Natural killer cell (primary cell): ENCODE results near the gene WASHC4. TPM values are rescaled to one million over a fixed set of nuclear protein-coding genes. Genes with fewer than 3 reads are reported as not detected.

Source experiments
- ATAC-seq, 3 donors: fragments of 150-1000 bp in 2 of 3; fragments of 200-7000 bp in 1 of 3; cut with Tn5 transposase; 1 replicate in 1 of 3; 2 replicates in 2 of 3; pipeline ENCODE4 v1.10.0; 2021; ENCODE audit warnings: mild to moderate bottlenecking in 2 of 3, moderate library complexity in 2 of 3
- DNase-seq, 2 donors: peaks; one replicate each; pipeline versions ENCODE4 v3.0.0 to v3.0.0-alpha.2; 2013 to 2021; ENCODE audit warnings: mixed read lengths in 1 of 2
- H3K27ac ChIP-seq: one replicate; pipeline ENCODE4 v1.5.1; 2013; ENCODE audit warnings: mild to moderate bottlenecking, low read length
- H3K27me3 ChIP-seq: one replicate; pipeline ENCODE4 v1.6.1; 2013; ENCODE audit warnings: low read length; ENCODE audit not compliant: control insufficient read depth, insufficient read depth
- H3K36me3 ChIP-seq: one replicate; pipeline ENCODE4 v1.6.1; 2013; ENCODE audit warnings: low read length; ENCODE audit not compliant: control insufficient read depth, insufficient read depth
- H3K4me1 ChIP-seq: one replicate; pipeline ENCODE4 v1.6.1; 2013; ENCODE audit warnings: low read length; ENCODE audit not compliant: control insufficient read depth, insufficient read depth
- H3K4me3 ChIP-seq: one replicate; pipeline ENCODE4 v1.5.1; 2013; ENCODE audit warnings: low read length
- H3K9me3 ChIP-seq: one replicate; pipeline ENCODE4 v1.6.1; 2013; ENCODE audit warnings: low read length; ENCODE audit not compliant: control insufficient read depth, insufficient read depth
- H3K27ac Mint-ChIP-seq, 2 donors: one replicate each; pipeline ENCODE4 v1.8.0; 2022; ENCODE audit warnings: mild to moderate bottlenecking in 2 of 2, mixed read lengths in 2 of 2, moderate library complexity in 1 of 2
- H3K27me3 Mint-ChIP-seq, 2 donors: one replicate each; pipeline ENCODE4 v1.8.0; 2022; ENCODE audit warnings: low read depth in 2 of 2, mixed read lengths in 2 of 2
- H3K36me3 Mint-ChIP-seq: one replicate; pipeline ENCODE4 v1.8.0; 2022; ENCODE audit warnings: mixed read lengths
- H3K4me1 Mint-ChIP-seq, 2 donors: one replicate each; pipeline ENCODE4 v1.8.0; 2022; ENCODE audit warnings: mixed read lengths in 2 of 2
- H3K4me3 Mint-ChIP-seq: one replicate; pipeline ENCODE4 v1.8.0; 2022; ENCODE audit warnings: mild to moderate bottlenecking, moderate library complexity, mixed read lengths
- H3K9me3 Mint-ChIP-seq, 2 donors: one replicate each; pipeline ENCODE4 v1.8.0; 2022; ENCODE audit warnings: mixed read lengths in 2 of 2
- CTCF ChIP-seq: fragments of 200-600 bp; IDR thresholded peaks from one replicate; pipeline ENCODE4 v1.8.0; 2022; ENCODE audit warnings: antibody characterized with exemption
- WGBS: methylation state at CpG from one replicate; pipeline ENCODE4 v1.1.7; 2013; ENCODE audit warnings: missing lambda C conversion rate; ENCODE audit not compliant: insufficient coverage; 5-methylcytosine and 5-hydroxymethylcytosine counted together
- intact Hi-C: fragments of 100-400 bp; cut with micrococcal nuclease; formaldehyde crosslinking; loops from one replicate; pipeline ENCODE4 v1.14.2; 2022
- total RNA-seq, 4 donors: library from RNA; stranded (reverse); fragments of 120-200 nt in 1 of 4; gene quantifications; one replicate each; pipeline versions ENCODE4 v1.2.3 to v1.2.4, GENCODE V29; 2013 to 2022

Gene WASHC4
- total RNA-seq, 3 donors from 2014 or later (not counting 1 experiment from before 2014, with no cell fraction given): 34.2 to 40.9 (median 35.7) TPM

DNA sequence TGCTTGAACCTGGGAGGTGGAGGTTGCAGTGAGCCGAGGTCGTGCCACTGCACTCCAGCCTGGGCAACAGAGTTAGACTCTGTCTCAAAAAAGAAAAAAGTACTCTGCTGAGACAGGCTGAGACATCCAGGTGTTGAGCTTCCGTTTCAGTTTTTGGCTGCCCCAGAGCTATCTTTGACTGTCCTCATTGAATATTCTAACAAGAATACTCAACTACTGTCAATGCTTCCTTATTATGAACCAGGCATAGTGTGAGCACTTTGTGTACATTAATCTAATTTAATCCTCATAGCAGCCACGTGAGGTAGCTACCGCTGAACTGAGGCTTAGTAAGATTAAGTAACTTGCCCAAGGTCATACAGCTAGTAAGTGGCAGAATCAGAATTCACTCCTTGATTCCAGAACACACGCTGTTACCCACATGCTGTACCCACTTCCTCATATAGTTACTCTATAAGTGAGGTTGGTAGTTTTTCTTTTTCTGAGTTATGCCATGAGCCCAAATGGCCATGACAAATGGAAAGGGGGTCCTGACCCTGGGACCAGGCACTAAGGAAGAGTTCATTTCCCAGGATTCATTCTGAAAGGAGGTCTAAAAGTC lies 34.5 kb upstream of the WASHC4 start:
- Mint-ChIP-seq H3K4me1 (no peaks in the 10 kb centered on the region), H3K27me3 (peaks cover 0 to 25% of the 10 kb centered on the region in 2 donors)
- 85% methylated on average over 5 of the region's 6 CpGs for WGBS

DNA sequence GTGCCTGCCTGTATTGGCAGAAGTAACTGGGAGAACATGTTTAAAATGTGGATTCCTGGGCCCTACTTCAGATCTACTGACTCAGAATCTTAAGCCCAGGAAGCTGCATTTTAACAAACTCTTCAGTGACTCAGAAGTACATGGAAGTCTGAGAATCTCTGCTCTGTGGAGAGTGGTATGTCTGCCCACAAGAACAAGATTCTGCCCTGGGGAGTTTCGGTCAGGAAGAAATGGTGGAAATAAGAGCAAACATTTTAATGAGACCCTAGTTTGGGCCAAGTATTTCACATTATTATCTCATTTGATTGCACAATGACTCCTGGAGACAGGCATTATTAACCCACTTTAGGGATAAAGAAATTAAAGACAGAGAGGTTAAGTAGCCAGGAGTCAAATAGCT lies 31.4 kb upstream of the WASHC4 start:
- WGBS: 88% methylated on average over 1 of the region's 1 CpG
- Histone ChIP-seq H3K36me3 (no peaks in the 10 kb centered on the region), H3K9me3 (no peaks in the 10 kb centered on the region), H3K27me3 (peaks cover 1% of the 10 kb centered on the region), H3K27ac (no peak overlapping the region), H3K4me3 (no peak overlapping the region), H3K4me1 (no peaks in the 10 kb centered on the region)
- Mint-ChIP-seq H3K36me3 (no peaks in the 10 kb centered on the region), H3K4me1 (no peaks in the 10 kb centered on the region), H3K27ac (no peak overlapping the region), H3K4me3 (no peak overlapping the region), H3K27me3 (peaks cover 3 to 23% of the 10 kb centered on the region in 2 donors), H3K9me3 (no peaks in the 10 kb centered on the region)
- ATAC-seq (no peak), DNase-seq (no peak)
- intact Hi-C loops: no loop called here
- no peak for TF ChIP-seq CTCF

More for the DNA sequence above, 34.5 kb upstream of the WASHC4 start:
- no peaks in the 10 kb centered on the region for H3K9me3 Mint-ChIP-seq
- DNase-seq (no peak), ATAC-seq (no peak)
- H3K27ac Mint-ChIP-seq: no peak overlapping the region
- no peak for TF ChIP-seq CTCF
- no peaks in the 10 kb centered on the region for H3K36me3 Mint-ChIP-seq
- H3K4me1 ChIP-seq: no peaks in the 10 kb centered on the region
- no peak overlapping the region for H3K27ac ChIP-seq
- no peaks in the 10 kb centered on the region for H3K9me3 ChIP-seq
- no peaks in the 10 kb centered on the region for H3K27me3 ChIP-seq
- H3K4me3 Mint-ChIP-seq: no peak overlapping the region
- intact Hi-C loops: no loop called here
- no peaks in the 10 kb centered on the region for H3K36me3 ChIP-seq
- no peak overlapping the region for H3K4me3 ChIP-seq

DNA sequence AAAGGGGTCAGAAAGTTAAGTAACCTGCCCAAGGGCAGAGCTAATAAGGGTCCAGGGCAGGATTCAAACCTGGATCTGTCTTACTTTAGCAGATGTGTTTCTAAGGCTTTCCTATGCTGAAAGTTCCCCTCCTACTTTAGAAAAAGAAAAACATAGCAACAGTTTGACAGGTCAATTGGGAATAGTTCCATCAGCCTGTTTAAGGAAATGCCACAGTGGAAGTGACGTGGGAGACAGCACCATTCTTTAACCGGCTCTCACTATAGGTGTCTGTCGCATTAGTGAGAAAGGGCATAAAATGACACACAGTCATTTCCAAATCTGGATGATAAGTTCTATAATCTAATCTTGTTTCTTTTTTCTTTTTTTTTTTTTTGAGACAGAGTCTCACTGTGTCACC lies 30.6 kb upstream of the WASHC4 start:
- Histone ChIP-seq H3K4me1 (no peaks in the 10 kb centered on the region), H3K27me3 (peaks cover 4% of the 10 kb centered on the region), H3K4me3 (no peak overlapping the region), H3K36me3 (no peaks in the 10 kb centered on the region), H3K27ac (no peak overlapping the region), H3K9me3 (no peaks in the 10 kb centered on the region)
- Mint-ChIP-seq H3K4me3 (no peak overlapping the region), H3K4me1 (no peaks in the 10 kb centered on the region), H3K36me3 (no peaks in the 10 kb centered on the region), H3K9me3 (no peaks in the 10 kb centered on the region), H3K27me3 (peaks cover 6 to 25% of the 10 kb centered on the region in 2 donors), H3K27ac (no peak overlapping the region)
- DNase-seq (no peak), ATAC-seq (no peak)
- intact Hi-C loops: no loop called here
- no peak for TF ChIP-seq CTCF
- WGBS: 95% methylated on average over 3 of the region's 3 CpGs

- no peak overlapping the region for H3K27ac Mint-ChIP-seq
Measured at GRCh38 chr12:105077435-105077834, 30.1 kb upstream of the WASHC4 start.

More at GRCh38 chr12:105077435-105077834, 30.1 kb upstream of the WASHC4 start:
- no peak for TF ChIP-seq CTCF
- Histone ChIP-seq H3K9me3 (no peaks in the 10 kb centered on the region), H3K4me3 (no peak overlapping the region), H3K27me3 (peaks cover 8% of the 10 kb centered on the region), H3K27ac (no peak overlapping the region), H3K36me3 (no peaks in the 10 kb centered on the region), H3K4me1 (no peaks in the 10 kb centered on the region)
- H3K4me3 Mint-ChIP-seq: no peak overlapping the region
- H3K27me3 Mint-ChIP-seq: peaks cover 10 to 30% of the 10 kb centered on the region in 2 donors
- 93% methylated on average over 6 of the region's 7 CpGs for WGBS
- no peaks in the 10 kb centered on the region for H3K4me1 Mint-ChIP-seq
- H3K9me3 Mint-ChIP-seq: no peaks in the 10 kb centered on the region
- DNase-seq: no peak
- no peak for ATAC-seq
- intact Hi-C loops: no loop called here
- H3K36me3 Mint-ChIP-seq: no peaks in the 10 kb centered on the region
